ENCODE results near the gene KMT5B.

DNA sequence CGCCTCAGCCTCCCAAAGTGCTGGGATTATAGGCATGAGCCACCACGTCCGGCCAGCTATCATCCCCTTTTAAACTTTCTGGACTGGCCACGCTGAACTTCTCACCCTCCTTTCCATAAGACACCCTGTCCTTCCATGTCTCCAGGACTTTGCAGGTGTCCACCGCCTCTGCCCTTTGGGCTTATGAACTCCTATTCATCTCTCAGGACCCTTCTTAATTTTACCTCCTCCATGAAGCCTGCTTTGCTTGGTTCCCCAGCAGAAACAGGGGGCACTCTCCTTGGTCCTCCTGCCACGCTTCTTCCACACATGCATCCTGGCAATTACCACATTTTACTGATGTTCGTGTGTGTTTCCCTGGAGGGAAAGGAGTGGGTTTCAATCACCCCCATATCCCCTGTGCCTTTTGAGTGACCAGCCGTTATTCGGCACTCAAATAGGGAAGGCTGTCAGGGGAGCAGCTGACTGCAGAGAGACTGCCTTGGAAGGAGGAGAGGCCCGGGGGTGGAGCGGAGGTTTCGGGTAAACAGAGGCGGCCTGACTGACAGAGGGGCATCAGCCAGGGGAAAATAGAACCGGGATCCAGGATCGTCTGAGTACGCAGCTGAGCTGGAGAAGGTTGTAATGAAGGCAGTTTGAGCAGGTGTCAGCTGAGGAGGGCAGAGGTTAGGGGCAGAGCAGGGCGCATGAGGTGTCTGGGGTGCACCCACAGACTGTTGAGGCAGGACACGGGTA is 64.9 kb downstream of the KMT5B start:
- TF ChIP-seq, protein P1, sequence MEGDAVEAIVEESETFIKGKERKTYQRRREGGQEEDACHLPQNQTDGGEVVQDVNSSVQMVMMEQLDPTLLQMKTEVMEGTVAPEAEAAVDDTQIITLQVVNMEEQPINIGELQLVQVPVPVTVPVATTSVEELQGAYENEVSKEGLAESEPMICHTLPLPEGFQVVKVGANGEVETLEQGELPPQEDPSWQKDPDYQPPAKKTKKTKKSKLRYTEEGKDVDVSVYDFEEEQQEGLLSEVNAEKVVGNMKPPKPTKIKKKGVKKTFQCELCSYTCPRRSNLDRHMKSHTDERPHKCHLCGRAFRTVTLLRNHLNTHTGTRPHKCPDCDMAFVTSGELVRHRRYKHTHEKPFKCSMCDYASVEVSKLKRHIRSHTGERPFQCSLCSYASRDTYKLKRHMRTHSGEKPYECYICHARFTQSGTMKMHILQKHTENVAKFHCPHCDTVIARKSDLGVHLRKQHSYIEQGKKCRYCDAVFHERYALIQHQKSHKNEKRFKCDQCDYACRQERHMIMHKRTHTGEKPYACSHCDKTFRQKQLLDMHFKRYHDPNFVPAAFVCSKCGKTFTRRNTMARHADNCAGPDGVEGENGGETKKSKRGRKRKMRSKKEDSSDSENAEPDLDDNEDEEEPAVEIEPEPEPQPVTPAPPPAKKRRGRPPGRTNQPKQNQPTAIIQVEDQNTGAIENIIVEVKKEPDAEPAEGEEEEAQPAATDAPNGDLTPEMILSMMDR (IDR thresholded peaks at IDR 0.05) = no peak
- no peak for TF ChIP-seq POLR2A (IDR thresholded peaks at IDR 0.05)
- no peak for TF ChIP-seq EP300 (IDR thresholded peaks at IDR 0.05)

All from ovary (tissue), 3 donors.